GM12878 (cell line): ENCODE measurements around the gene KIF1C. TPM values are rescaled to one million over a fixed set of nuclear protein-coding genes. Genes with fewer than 3 reads are reported as not detected.

Experiments used
- ASH2L ChIP-seq: fragments of 300-600, 200-600 bp; sonication (generic); IDR thresholded peaks from 2 replicates; pipeline ENCODE4 v1.6.1; 2017; ENCODE audit warnings: low read depth, mild to moderate bottlenecking, borderline replicate concordance
- DPF2 ChIP-seq: fragments of 450-650 bp; IDR thresholded peaks from 2 replicates; pipeline ENCODE4 v1.6.1; 2017; ENCODE audit warnings: mild to moderate bottlenecking
- FOXK2 ChIP-seq: fragments of 450-650 bp; IDR thresholded peaks from 2 replicates; pipeline ENCODE4 v1.6.1; 2017; ENCODE audit warnings: mild to moderate bottlenecking, moderate library complexity
- PKNOX1 ChIP-seq: fragments of 450-650 bp; IDR thresholded peaks from 2 replicates; pipeline ENCODE4 v1.6.1; 2016; ENCODE audit warnings: mild to moderate bottlenecking
- SUPT20H ChIP-seq: IDR thresholded peaks from 2 replicates; pipeline ENCODE4 v1.6.1; 2011; ENCODE audit warnings: low read depth, mild to moderate bottlenecking, low read length, moderate library complexity, borderline replicate concordance; ENCODE audit not compliant: control insufficient read depth
- SUZ12 ChIP-seq: fragments of 200-600 bp; sonication (generic); IDR thresholded peaks from one replicate; pipeline ENCODE4 v1.6.1; 2018; ENCODE audit warnings: antibody characterized with exemption, mild to moderate bottlenecking; ENCODE audit not compliant: unreplicated experiment
- TCF12 ChIP-seq: IDR thresholded peaks from 2 replicates; pipeline ENCODE4 v1.6.1; 2011; ENCODE audit warnings: low read depth, mild to moderate bottlenecking, low read length
- polyA plus RNA-seq, 11 experiments: library from polyadenylated mRNA; depleted of rRNA in 4 of 11; unstranded in 6 of 11; stranded (reverse) in 5 of 11; fragments of >200 nt; fragmentation: Nextera tagmentation in 4 of 11; fragmentation: Illumina TruSeq in 1 of 11; extraction: Ambion mirVana in 4 of 11; extraction: Trizol in 1 of 11; gene quantifications; 1 replicate in 1 of 11; 2 replicates in 10 of 11; pipeline versions ENCODE4 v1.2.1 to v1.2.3, GENCODE V29; 2011 to 2016; ENCODE audit warnings: inconsistent platforms in 2 of 11, missing spikeins in 2 of 11, low read depth in 1 of 11
- total RNA-seq, 4 experiments: library from RNA; depleted of rRNA in 3 of 4; stranded (reverse); fragments of >200 nt in 3 of 4; fragmentation: Illumina TruSeq in 1 of 4; extraction: Trizol in 1 of 4; gene quantifications; 2 replicates each; pipeline versions ENCODE4 v1.2.1 to v1.2.3, GENCODE V29; 2013 to 2021
- TF ChIP-seq, protein P1 (sequence below): IDR thresholded peaks from 2 replicates; pipeline ENCODE4 v1.6.1; 2012; ENCODE audit warnings: low read depth, low read length, improper control_type of control experiment
- TF ChIP-seq, protein P2 (sequence below): fragments of 450-650 bp; IDR thresholded peaks from 2 replicates; pipeline ENCODE4 v1.6.1; 2017; ENCODE audit warnings: mild to moderate bottlenecking, moderate library complexity

Gene KIF1C
- total and polyA plus RNA-seq, 10 of the 15 experiments (the other 5 are each of a cell fraction or from before 2014, with no cell fraction given), result 1.4 to 65.9 (median 21.1) TPM

GRCh38 chr17:4972322-4972721 is 25.4 kb upstream of the KIF1C start (continued):
- TF ChIP-seq, protein P1, sequence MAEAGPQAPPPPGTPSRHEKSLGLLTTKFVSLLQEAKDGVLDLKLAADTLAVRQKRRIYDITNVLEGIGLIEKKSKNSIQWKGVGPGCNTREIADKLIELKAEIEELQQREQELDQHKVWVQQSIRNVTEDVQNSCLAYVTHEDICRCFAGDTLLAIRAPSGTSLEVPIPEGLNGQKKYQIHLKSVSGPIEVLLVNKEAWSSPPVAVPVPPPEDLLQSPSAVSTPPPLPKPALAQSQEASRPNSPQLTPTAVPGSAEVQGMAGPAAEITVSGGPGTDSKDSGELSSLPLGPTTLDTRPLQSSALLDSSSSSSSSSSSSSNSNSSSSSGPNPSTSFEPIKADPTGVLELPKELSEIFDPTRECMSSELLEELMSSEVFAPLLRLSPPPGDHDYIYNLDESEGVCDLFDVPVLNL, result no peak
- TF ChIP-seq TCF12 (no peak), DPF2 (no peak), PKNOX1 (no peak), ASH2L (no peak), SUPT20H (no peak), SUZ12 (no peak), FOXK2 (no peak)
- TF ChIP-seq, protein P2, sequence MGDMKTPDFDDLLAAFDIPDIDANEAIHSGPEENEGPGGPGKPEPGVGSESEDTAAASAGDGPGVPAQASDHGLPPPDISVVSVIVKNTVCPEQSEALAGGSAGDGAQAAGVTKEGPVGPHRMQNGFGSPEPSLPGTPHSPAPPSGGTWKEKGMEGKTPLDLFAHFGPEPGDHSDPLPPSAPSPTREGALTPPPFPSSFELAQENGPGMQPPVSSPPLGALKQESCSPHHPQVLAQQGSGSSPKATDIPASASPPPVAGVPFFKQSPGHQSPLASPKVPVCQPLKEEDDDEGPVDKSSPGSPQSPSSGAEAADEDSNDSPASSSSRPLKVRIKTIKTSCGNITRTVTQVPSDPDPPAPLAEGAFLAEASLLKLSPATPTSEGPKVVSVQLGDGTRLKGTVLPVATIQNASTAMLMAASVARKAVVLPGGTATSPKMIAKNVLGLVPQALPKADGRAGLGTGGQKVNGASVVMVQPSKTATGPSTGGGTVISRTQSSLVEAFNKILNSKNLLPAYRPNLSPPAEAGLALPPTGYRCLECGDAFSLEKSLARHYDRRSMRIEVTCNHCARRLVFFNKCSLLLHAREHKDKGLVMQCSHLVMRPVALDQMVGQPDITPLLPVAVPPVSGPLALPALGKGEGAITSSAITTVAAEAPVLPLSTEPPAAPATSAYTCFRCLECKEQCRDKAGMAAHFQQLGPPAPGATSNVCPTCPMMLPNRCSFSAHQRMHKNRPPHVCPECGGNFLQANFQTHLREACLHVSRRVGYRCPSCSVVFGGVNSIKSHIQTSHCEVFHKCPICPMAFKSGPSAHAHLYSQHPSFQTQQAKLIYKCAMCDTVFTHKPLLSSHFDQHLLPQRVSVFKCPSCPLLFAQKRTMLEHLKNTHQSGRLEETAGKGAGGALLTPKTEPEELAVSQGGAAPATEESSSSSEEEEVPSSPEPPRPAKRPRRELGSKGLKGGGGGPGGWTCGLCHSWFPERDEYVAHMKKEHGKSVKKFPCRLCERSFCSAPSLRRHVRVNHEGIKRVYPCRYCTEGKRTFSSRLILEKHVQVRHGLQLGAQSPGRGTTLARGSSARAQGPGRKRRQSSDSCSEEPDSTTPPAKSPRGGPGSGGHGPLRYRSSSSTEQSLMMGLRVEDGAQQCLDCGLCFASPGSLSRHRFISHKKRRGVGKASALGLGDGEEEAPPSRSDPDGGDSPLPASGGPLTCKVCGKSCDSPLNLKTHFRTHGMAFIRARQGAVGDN, result no peak
